Gastrocnemius medialis (tissue), 4 donors: Measurements from ENCODE around the gene SLA2. TPM values are rescaled to one million over a fixed set of nuclear protein-coding genes. Genes with fewer than 3 reads are reported as not detected.
A peak's percentile ranks its signal among the peaks of the same experiment; 100 is the strongest.

Experiments used
- ATAC-seq, 2 donors: fragments of 150-250 bp; one replicate each; pipeline ENCODE4 v1.9.1; 2016
- DNase-seq, 2 donors: peaks; one replicate each; pipeline ENCODE4 v3.0.0-alpha.2; 2019
- H3K27ac ChIP-seq, 4 donors: fragments of 200-600 bp; sonication (generic); 1 replicate in 1 of 4; 2 replicates in 3 of 4; pipeline ENCODE4 v1.5.1; 2016 to 2018; ENCODE audit warnings: mild to moderate bottlenecking in 2 of 4, moderate library complexity in 1 of 4
- H3K27me3 ChIP-seq, 3 donors: fragments of 200-600 bp; sonication (generic) in 2 of 3; 1 replicate in 1 of 3; 2 replicates in 2 of 3; pipeline versions ENCODE4 v1.5.1 to v1.6.0; 2016 to 2019; ENCODE audit warnings: mild to moderate bottlenecking in 1 of 3, moderate library complexity in 1 of 3
- H3K36me3 ChIP-seq, 2 donors: fragments of 200-600 bp; sonication (generic) in 1 of 2; one replicate each; pipeline ENCODE4 v1.5.1; 2017 to 2018
- H3K4me1 ChIP-seq, 2 donors: fragments of 200-600 bp; sonication (generic) in 1 of 2; one replicate each; pipeline ENCODE4 v1.5.1; 2016 to 2017; ENCODE audit warnings: mild to moderate bottlenecking in 2 of 2
- H3K4me3 ChIP-seq, 4 donors: fragments of 200-600 bp; sonication (generic) in 3 of 4; 1 replicate in 1 of 4; 2 replicates in 3 of 4; pipeline ENCODE4 v1.5.1; 2016 to 2019; ENCODE audit warnings: mild to moderate bottlenecking in 2 of 4
- H3K9me3 ChIP-seq, 3 donors: fragments of 200-600 bp; sonication (generic) in 2 of 3; 1 replicate in 1 of 3; 2 replicates in 2 of 3; pipeline ENCODE4 v1.5.1; 2016 to 2019
- POLR2A ChIP-seq, 2 donors: fragments of 450-650 bp; IDR thresholded peaks; one replicate each; pipeline ENCODE4 v1.6.1; 2017; ENCODE audit warnings: antibody characterized with exemption in 2 of 2, mild to moderate bottlenecking in 2 of 2, moderate library complexity in 2 of 2
- in situ Hi-C, 4 donors: fragments of 200-750 bp; cut with MboI; loops; one replicate each; pipeline versions ENCODE4 v1.15.0 to v1.8.0; 2017; ENCODE audit warnings: low sequenced_read_pairs in 4 of 4
- intact Hi-C: fragments of 100-400 bp; cut with DNase I; formaldehyde crosslinking; loops from one replicate; pipeline ENCODE4 v1.15.1; 2023; ENCODE audit warnings: low total_unique reads
- total RNA-seq, 4 donors: library from RNA; depleted of rRNA; stranded (reverse); fragments of >200 nt; gene quantifications; one replicate each; pipeline versions ENCODE4 v1.1.0 to v1.2.3, GENCODE V29; 2016
- TF ChIP-seq, protein P1 (sequence below), 5 experiments: fragments of 450-650 bp in 3 of 5; fragments of 200-600 bp in 2 of 5; sonication (generic) in 2 of 5; IDR thresholded peaks in 4 of 5; conservative IDR thresholded peaks in 1 of 5; 1 replicate in 4 of 5; 2 replicates in 1 of 5; pipeline ENCODE4 v1.5.1; 2016 to 2019; ENCODE audit warnings: antibody characterized with exemption in 5 of 5, mild to moderate bottlenecking in 3 of 5, moderate library complexity in 3 of 5

Gene SLA2
- total RNA-seq, 4 donors from 2014 or later, result not detected

- peaks cover 7 to 18% of the 10 kb centered on the region in 2 donors for H3K4me1 ChIP-seq
- ATAC-seq (peak in 1 of 2 donors; percentile 23), DNase-seq (no peak)
- H3K27me3 ChIP-seq, result peaks cover 10 to 19% (median 16%) of the 10 kb centered on the region in 3 donors
- H3K9me3 ChIP-seq, result no peaks in the 10 kb centered on the region
- intact Hi-C loops (loop anchor here (2.0 kb wide), 1 partner anchor 30 kb away; the partner anchor contains the start of gene RAB5IF), in situ Hi-C loops (loop anchor here in 1 of 4 donors (25.0 kb wide), 1 partner anchor 362 kb away; no protein-coding TSS in a partner anchor)
- H3K4me3 ChIP-seq, result peak overlapping the region; percentile 68 to 89 (median 72)
- no peaks in the 10 kb centered on the region for H3K36me3 ChIP-seq
- peak overlapping the region in 3 of 4 donors; percentile 71 to 83 (median 79) for H3K27ac ChIP-seq
- TF ChIP-seq, protein P1, sequence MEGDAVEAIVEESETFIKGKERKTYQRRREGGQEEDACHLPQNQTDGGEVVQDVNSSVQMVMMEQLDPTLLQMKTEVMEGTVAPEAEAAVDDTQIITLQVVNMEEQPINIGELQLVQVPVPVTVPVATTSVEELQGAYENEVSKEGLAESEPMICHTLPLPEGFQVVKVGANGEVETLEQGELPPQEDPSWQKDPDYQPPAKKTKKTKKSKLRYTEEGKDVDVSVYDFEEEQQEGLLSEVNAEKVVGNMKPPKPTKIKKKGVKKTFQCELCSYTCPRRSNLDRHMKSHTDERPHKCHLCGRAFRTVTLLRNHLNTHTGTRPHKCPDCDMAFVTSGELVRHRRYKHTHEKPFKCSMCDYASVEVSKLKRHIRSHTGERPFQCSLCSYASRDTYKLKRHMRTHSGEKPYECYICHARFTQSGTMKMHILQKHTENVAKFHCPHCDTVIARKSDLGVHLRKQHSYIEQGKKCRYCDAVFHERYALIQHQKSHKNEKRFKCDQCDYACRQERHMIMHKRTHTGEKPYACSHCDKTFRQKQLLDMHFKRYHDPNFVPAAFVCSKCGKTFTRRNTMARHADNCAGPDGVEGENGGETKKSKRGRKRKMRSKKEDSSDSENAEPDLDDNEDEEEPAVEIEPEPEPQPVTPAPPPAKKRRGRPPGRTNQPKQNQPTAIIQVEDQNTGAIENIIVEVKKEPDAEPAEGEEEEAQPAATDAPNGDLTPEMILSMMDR (IDR thresholded peaks at IDR 0.05 in 4 of 5, conservative IDR thresholded peaks at IDR 0.05 in 1 of 5), result no peak
- no peak for TF ChIP-seq POLR2A (IDR thresholded peaks at IDR 0.05)
Measured at GRCh38 chr20:36574366-36575135, 71.4 kb downstream of the SLA2 start.

GRCh38 chr20:36573798-36574365 is 72.1 kb downstream of the SLA2 start:
- Histone ChIP-seq H3K4me1 (peaks cover 7 to 18% of the 10 kb centered on the region in 2 donors), H3K36me3 (no peaks in the 10 kb centered on the region), H3K4me3 (peak overlapping the region; percentile 68 to 89 (median 72)), H3K27ac (peak overlapping the region; percentile 69 to 83 (median 75)), H3K27me3 (peaks cover 10 to 19% (median 16%) of the 10 kb centered on the region in 3 donors), H3K9me3 (no peaks in the 10 kb centered on the region)
- intact Hi-C loops (loop anchor here (2.0 kb wide), 1 partner anchor 31 kb away; the partner anchor contains the start of gene RAB5IF), in situ Hi-C loops (no loop called here)
- no peak for TF ChIP-seq POLR2A (IDR thresholded peaks at IDR 0.05)
- TF ChIP-seq, protein P1 (IDR thresholded peaks at IDR 0.05 in 4 of 5, conservative IDR thresholded peaks at IDR 0.05 in 1 of 5), result no peak
- no peak for DNase-seq
- peak in 1 of 2 donors; percentile 17 for ATAC-seq

- peak; percentile 47 to 50 for DNase-seq
- intact Hi-C loops, result no loop called here
- Histone ChIP-seq H3K27ac (peak within 1 kb of the TSS; percentile 69 to 83 (median 75)), H3K27me3 (peaks cover 10 to 19% (median 16%) of the 10 kb centered on the region in 3 donors), H3K9me3 (no peaks in the 10 kb centered on the region), H3K36me3 (no peaks in the 10 kb centered on the region), H3K4me1 (peaks cover 7 to 18% of the 10 kb centered on the region in 2 donors), H3K4me3 (peak within 1 kb of the TSS; percentile 68 to 89 (median 72))
- ATAC-seq, result peak; percentile 61 to 67
- in situ Hi-C loops, result no loop called here
- TF ChIP-seq POLR2A (IDR thresholded peaks at IDR 0.05), result peak; percentile 32 to 59
- TF ChIP-seq, protein P1 (IDR thresholded peaks at IDR 0.05 in 4 of 5, conservative IDR thresholded peaks at IDR 0.05 in 1 of 5), result no peak
Measured at GRCh38 chr20:36573103-36573797, 72.7 kb downstream of the SLA2 start, which contains the start of gene TGIF2. TSS of gene TGIF2 (plus strand) at chr20:36573597. CDS start at chr20:36578775, 5,178 bp downstream.

DNA sequence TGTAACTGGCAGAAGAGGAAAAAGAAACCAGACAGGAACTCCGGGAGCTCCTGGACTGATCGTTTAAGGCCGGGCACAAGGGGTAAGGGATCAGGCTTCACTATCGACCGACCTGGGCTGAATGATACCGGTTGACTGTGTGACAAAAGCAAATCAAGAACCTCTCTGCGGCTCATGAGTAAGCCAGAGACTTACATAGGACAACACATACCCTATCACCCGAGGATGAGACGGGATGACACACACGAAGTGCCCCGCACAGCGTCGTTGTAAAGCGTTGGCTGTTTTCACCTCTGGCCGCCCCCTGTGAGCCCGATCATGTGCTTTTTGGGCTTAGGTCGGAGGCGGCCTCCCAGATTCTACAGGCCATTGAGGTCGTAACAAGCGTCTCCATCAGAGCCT is 73.3 kb downstream of the SLA2 start:
- H3K27me3 ChIP-seq, result peaks cover 10 to 19% (median 16%) of the 10 kb centered on the region in 3 donors
- ATAC-seq, result no peak
- in situ Hi-C loops, result no loop called here
- DNase-seq, result no peak
- H3K9me3 ChIP-seq, result no peaks in the 10 kb centered on the region
- TF ChIP-seq, protein P1 (IDR thresholded peaks at IDR 0.05 in 4 of 5, conservative IDR thresholded peaks at IDR 0.05 in 1 of 5), result no peak
- TF ChIP-seq POLR2A (IDR thresholded peaks at IDR 0.05), result no peak
- peak overlapping the region; percentile 68 to 89 (median 72) for H3K4me3 ChIP-seq
- peak overlapping the region; percentile 69 to 83 (median 75) for H3K27ac ChIP-seq
- H3K36me3 ChIP-seq, result no peaks in the 10 kb centered on the region
- peaks cover 7 to 18% of the 10 kb centered on the region in 2 donors for H3K4me1 ChIP-seq
- intact Hi-C loops, result no loop called here
